ENCODE measurements around the gene TERF2IP.

TERF2IP gene

DNA sequence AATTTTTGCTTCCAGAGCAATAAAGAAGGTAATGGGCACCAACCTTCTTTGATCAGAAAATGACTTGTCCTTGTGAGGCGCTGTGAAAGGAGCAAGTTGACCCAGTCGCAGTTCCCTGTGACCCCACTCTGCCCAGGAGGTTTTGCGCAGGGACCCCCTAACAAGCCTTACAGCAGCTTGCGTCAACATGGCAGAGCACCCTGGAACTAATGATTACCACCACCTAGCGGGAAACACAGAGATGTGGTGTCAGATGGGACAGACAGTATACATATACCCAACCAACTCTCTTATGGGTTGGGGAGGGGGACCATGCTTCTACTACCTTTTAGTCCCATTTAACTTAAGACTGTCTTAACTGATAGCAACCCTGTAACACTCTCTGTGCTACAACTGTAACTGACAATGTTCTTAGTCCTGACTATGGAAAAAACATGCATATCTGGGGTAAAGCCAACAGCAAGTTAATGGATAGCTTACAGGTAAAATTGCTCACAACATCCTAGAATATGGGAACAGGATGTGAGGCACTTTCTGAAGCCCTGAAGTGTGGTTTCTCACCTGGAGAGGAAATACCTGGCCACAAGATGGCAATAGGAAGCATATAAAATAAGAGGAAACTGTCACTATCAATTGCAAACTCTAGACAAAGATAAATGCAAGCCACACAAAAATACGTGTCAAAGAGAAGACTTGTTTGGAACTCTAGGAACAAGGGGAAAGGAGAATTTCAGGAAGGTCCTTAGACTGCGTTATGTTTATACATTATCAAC, 3.1 kb upstream of the TERF2IP start:
- no peak for ATAC-seq

DNA sequence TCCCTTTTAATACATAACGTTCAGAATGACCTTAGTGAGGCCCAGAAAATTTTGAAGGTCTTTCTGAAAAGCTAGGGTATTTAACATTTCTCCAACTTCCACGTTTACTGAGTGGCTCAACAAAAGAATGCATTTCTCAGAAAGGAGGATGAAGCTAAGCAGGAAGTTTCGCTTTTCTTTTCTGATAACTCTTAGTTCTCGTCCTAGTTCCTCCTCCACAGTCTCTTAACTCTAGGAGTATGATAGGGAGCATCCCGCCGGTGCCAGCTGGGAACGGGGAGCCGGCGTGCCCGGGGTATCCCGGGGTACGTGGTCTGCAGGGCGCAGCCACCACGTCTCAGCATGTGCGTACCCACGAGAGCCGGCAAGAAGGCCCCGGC, 471 bp upstream of the TERF2IP start:
- peak; percentile 9 to 15 for ATAC-seq

DNA sequence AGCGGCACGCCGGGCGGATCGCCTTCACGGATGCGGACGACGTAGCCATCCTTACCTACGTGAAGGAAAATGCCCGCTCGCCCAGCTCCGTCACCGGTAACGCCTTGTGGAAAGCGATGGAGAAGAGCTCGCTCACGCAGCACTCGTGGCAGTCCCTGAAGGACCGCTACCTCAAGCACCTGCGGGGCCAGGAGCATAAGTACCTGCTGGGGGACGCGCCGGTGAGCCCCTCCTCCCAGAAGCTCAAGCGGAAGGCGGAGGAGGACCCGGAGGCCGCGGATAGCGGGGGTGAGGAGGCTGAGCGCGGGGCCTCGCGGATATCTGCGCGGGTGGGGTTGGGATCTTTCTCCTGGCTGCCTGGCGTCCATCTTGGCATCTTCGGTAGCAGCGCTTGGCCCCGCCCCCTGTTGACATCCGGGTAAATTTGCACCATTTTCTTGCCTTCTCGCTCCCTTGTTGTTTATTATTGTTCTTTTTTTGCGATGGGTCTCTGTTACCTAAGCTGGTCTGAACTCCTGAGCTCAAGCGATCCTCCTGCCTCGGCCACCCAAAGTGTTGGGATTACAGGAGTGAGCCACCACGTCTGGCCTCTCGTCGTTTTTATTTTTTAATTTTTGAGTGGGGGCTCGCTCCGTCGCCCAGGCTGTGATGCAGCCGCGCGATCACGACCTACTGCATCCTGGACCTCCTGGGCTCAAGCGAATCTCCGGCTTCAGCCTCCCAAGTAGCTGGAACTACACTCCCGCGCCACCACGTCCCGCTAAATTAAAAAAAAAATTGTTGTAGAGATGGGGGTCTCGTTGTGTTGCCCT, 898 bp downstream of the TERF2IP start:
- peak; percentile 9 to 30 for ATAC-seq

- no peak for ATAC-seq
Measured at GRCh38 chr16:75653922-75654321, 6.3 kb downstream of the TERF2IP start.

DNA sequence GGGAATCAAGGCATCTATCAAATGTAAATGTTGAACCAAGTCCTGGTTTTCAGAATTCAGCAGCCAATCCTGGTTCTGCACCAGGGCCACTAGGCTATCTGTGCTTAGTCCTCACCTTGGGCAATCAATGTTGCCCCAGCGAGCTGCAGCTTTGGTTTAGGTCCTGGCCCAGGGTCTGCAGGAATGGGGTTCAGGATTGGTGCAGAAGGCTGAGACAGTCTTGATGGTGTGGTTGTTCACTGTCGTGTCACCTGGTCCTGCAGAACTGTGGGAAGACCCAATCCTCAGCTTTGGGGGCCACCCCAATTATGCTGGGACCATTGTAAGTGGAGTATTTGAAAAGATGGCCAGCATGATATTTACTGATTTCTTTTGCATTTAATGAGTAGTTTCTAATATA, 10.6 kb downstream of the TERF2IP start:
- ATAC-seq: no peak

DNA sequence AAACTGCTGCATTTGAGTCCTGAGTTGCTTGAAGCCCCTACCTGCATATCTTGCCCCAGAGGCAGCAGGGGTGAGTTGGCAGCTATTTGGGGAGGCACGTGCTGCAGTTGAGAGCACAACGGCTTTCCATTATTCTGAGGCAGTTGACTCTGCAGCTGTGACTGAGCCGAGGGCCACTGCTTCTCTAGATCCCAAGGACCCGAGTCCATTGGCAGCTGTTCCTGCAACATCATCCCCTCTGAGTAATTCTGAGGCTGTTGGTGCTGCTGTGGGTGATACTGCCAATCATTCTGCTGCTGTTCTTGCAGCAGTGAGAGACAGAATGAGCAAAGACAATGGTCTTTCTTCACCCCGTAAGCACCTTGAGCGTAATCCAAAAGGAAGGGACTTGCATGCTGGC, 12.7 kb downstream of the TERF2IP start:
- no peak for ATAC-seq

GRCh38 chr16:75660726-75661302, 13.2 kb downstream of the TERF2IP start:
- ATAC-seq: no peak

DNA sequence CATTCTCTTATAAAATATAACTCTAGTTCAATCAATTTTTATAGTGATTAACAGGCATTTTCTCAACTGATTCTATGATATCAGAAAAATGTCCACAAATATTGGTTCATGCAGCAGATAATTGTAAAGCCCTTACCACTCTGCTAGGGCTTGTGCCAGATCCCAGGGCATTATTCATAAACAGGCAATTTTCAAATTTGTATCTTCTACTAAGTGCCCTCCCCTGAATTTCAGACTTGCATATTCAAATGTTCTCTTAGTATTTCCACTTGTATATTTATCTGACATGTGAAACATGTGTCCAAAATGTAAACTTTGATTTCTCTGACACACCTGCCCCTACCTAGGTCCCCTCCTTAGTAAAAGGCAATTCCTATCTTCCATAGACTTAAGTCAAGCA, 19.9 kb downstream of the TERF2IP start:
- ATAC-seq: no peak

DNA sequence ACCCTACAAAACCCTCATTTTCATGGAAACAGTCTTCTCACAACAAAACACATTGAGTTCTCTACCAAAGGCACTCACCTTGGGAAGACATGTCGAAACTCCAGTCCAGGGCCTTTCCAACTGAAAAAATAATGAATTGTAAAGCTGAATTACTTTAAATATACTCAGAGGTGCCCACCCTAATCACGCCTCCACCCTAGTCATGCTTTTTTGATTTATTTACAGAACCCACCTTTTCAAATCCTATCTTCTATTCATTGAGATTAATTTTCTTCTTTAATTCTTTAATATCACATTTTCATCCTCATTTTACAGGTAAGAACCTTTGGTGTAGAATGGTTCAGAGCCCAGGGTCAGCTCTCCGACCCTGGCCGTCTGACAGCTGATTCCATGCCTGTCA, 29.3 kb downstream of the TERF2IP start, which contains the start of gene CPHXL2:
TSS of gene CPHXL2 (minus strand) at position 101 of the 400 bp plus-strand sequence. CDS start at position 91, 10 bp downstream.
- ATAC-seq: no peak

DNA sequence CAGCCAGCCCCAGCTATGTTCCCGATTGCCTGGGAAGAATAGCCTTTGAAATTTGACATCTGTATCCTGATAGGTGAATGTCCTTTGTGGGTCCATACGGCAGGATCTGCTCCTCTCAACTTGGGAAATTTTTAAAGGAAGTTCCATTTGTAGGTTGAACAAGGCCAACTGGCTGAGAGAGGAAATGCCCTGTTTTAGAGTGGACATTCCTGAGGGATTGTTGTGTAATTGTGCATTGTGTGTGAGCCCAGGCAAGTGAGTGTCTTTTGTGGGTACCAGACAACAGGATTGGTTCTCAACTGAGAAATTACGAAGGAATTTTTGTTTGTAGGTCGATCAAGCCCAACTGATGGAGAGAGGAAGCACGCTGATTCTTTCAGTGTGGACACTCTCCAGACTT, 31.8 kb downstream of the TERF2IP start:
- ATAC-seq: no peak

DNA sequence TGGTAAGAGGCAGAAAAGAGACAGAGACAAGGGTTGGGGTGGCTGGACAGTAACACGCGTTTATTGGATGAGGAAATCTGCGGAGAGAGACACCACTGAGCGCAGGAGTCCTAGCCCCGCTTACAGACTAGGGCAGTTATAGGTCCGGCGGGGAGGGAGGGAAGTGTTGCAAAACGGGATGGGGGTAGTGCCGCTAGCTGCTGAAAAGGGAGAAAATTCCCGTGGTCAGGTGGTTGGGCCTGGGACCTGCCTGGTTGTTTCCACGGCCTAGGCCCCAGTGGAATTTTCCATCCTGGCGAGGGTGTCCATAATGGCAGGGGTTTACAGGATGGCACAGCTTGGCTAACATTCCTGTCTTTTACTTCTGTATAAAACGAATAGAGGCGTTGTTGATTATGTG, 34.7 kb downstream of the TERF2IP start:
- ATAC-seq: no peak

DNA sequence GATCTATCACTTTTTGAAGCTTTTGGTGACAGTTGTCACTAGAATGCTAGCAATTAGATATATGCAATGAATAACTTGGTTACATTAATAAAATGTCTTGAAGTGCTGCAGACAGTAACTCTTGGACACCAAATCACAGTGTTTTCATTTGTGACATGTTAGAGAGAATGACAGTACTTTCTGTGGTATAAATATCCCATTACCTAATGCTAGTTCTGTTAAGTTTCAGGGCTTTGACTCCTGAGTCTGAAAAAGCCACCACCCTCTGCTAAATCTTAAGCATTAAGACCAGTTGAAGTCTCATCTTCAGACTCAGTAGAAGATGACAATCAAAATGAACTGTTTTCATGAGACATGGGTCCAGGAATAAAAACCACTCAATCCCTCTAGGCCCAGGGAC, 39.8 kb downstream of the TERF2IP start:
- no peak for ATAC-seq

DNA sequence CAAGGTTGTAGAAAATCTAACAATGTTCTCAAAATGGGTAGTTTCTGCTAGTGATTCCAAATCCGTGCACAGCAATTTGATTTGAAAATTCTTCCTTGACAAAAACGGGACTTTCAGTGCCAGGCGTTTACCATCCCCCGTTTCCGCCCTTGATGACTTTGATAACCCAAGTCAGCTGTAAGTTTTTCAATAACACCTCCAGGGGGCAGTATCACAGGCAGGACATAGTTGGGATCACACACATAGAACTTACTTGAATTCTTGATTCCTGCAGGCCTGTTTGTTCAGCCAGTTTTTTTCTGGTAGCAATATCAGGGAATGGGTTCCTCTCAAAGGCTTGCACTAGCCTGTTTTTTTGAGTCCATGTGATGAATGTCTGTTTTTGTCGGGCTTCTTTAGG, 48.1 kb downstream of the TERF2IP start:
- no peak for ATAC-seq

DNA sequence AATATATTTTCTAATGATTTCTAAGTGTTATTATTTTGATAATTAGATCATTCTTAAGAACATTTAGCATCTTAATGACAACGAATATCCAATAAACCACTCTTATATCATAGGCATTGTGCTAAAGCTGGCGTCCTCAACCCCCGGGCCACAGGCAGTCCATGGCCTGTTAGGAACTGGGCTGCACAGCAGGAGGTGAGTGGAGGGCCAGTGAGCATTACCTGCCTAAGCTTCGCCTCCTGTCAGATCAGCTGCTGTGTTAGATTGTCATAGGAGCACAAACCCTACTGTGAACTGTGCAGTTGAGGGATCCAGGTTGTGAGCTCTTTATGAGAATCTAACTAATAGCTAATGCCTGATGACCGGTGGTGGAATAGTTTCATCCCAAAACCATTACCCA, 50.0 kb downstream of the TERF2IP start:
- ATAC-seq: no peak

DNA sequence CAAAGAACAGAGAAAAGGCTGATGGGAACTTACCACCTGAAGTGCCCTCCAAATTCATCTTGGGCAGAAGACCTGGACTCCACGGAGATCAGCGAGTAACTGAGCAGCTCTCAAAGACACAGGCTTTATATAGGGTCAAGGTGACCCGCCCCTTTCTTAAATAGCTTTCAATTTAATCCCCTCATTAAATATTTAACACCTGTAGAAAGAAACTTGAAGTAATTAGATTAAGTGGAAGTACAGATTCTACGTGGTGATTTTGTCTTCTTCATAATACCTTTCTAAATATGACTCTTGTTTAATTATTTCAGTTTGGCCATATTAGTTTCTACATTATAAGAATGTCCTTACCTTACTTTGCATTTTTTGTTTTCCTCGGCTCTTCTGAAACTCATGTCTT, 53.8 kb downstream of the TERF2IP start, which contains the start of gene DUXB:
TSS of gene DUXB (minus strand) at position 101 of the 400 bp plus-strand sequence. CDS start at position 58, 43 bp downstream.
- ATAC-seq: no peak

DNA sequence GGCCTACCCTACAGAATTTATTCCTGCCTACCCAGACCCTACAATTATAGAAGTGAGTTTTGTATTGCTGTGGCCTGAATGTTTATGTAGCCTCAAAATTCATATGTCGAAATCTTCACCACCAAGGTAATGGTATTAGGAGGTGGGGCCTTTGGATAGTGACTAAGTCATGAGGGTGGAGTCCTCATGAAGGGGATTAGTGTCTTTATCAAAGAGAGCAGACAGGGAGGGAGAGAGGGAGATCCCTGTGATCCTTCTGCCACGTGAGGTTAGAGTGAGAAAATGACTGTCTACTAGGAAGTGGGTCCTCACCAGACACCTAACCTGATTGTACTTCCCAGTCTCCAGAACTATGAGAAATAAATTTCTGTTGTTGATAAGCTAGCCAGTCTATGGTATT, 54.7 kb downstream of the TERF2IP start:
- ATAC-seq: no peak

GRCh38 chr16:75703306-75703705, 55.7 kb downstream of the TERF2IP start:
- ATAC-seq: no peak

Data from activated CD4-positive, CD25-positive, alpha-beta regulatory T cell treated with anti-CD3 and anti-CD28 coated beads, Interleukin-2, amount 50 U/mL, for 24 hours (primary cell).